ENCODE data around the gene CAB39.

GRCh38 chr2:230754200-230754599 is 41.6 kb downstream of the CAB39 start:
- TF ChIP-seq REST (IDR thresholded peaks at IDR 0.05; ENCODE audit: insufficient replicate concordance, low read depth) (no peak), CTCF (IDR thresholded peaks at IDR 0.05; ENCODE audit: insufficient read depth, low read length) (no peak), GABPA (IDR thresholded peaks at IDR 0.05; ENCODE audit: low read depth) (no peak), POLR2AphosphoS5 (IDR thresholded peaks at IDR 0.05; ENCODE audit: low read depth) (no peak)
